Left lobe of liver (tissue), 2 donors: ENCODE measurements around the gene IL36B. TPM values are rescaled to one million over a fixed set of nuclear protein-coding genes. Genes with fewer than 3 reads are reported as not detected.

Experiments used
- ATAC-seq: fragments of 200-7000 bp; cut with Tn5 transposase; one replicate; pipeline ENCODE4 v1.9.1; 2020; ENCODE audit warnings: mild to moderate bottlenecking, moderate library complexity
- DNase-seq: peaks from one replicate; pipeline ENCODE4 v3.0.0-alpha.2; 2020; ENCODE audit warnings: low spot score
- total RNA-seq: library from RNA; stranded (reverse); gene quantifications from one replicate; pipeline ENCODE4 v1.2.1, GENCODE V29; 2021
- donor health status: DM: no; HTN: no; CAD: no; lungs with moderate emphysema.
- donor health status: DM: no; HTN: yes; CAD: no.

Gene IL36B
- total RNA-seq, 1 donor from 2014 or later = not detected

- DNase-seq (no peak), ATAC-seq (no peak)
Observed at GRCh38 chr2:113012436-113013335, 40.0 kb downstream of the IL36B start.

- ATAC-seq = no peak
- no peak for DNase-seq
Observed at GRCh38 chr2:113011108-113011507, 41.6 kb downstream of the IL36B start.

- DNase-seq (no peak), ATAC-seq (no peak)
Observed at GRCh38 chr2:113010088-113010487, 42.6 kb downstream of the IL36B start.

GRCh38 chr2:113009622-113010021 lies 43.0 kb downstream of the IL36B start:
- no peak for DNase-seq
- no peak for ATAC-seq

GRCh38 chr2:113007250-113007649 lies 45.4 kb downstream of the IL36B start:
- DNase-seq (no peak), ATAC-seq (no peak)

- ATAC-seq (no peak), DNase-seq (no peak)
Observed at GRCh38 chr2:113005030-113005509, 47.6 kb downstream of the IL36B start, which contains the start of gene IL36A. Gene IL36A (plus strand): TSS chr2:113005459. CDS start chr2:113005872, 413 bp downstream.

- no peak for DNase-seq
- ATAC-seq = no peak
Observed at GRCh38 chr2:113002677-113003076, 50.0 kb downstream of the IL36B start.

- DNase-seq (no peak), ATAC-seq (no peak)
Observed at GRCh38 chr2:113000436-113000835, 52.2 kb downstream of the IL36B start.

GRCh38 chr2:112997151-112997550 lies 55.5 kb downstream of the IL36B start:
- no peak for DNase-seq
- ATAC-seq = no peak

- DNase-seq (no peak), ATAC-seq (no peak)
Observed at GRCh38 chr2:112996635-112997034, 56.0 kb downstream of the IL36B start.

GRCh38 chr2:112995346-112995920 lies 57.2 kb downstream of the IL36B start:
- no peak for DNase-seq
- ATAC-seq = no peak

- ATAC-seq = no peak
Observed at GRCh38 chr2:112994648-112995047, 58.0 kb downstream of the IL36B start.

GRCh38 chr2:112993831-112994230 lies 58.8 kb downstream of the IL36B start:
- peak; percentile 98 for ATAC-seq
- no peak for DNase-seq

More at GRCh38 chr2:112994648-112995047, 58.0 kb downstream of the IL36B start:
- no peak for DNase-seq

- no peak for DNase-seq
- ATAC-seq = no peak
Observed at GRCh38 chr2:112989611-112990010, 63.1 kb downstream of the IL36B start.

- no peak for DNase-seq
Observed at GRCh38 chr2:112985090-112985489, 67.6 kb downstream of the IL36B start.

GRCh38 chr2:112980537-112980936 lies 72.1 kb downstream of the IL36B start:
- no peak for ATAC-seq

More at GRCh38 chr2:112985090-112985489, 67.6 kb downstream of the IL36B start:
- no peak for ATAC-seq

GRCh38 chr2:112979731-112980130 lies 72.9 kb downstream of the IL36B start:
- DNase-seq = no peak
- ATAC-seq = no peak

More at GRCh38 chr2:112980537-112980936, 72.1 kb downstream of the IL36B start:
- no peak for DNase-seq

- DNase-seq (no peak), ATAC-seq (no peak)
Observed at GRCh38 chr2:112977559-112978056, 75.1 kb downstream of the IL36B start, which contains the start of gene IL36G. Gene IL36G (plus strand): TSS chr2:112978006. CDS start chr2:112978639, 633 bp downstream.
